ENCODE results near the gene POLR2E. TPM values are rescaled to one million over a fixed set of nuclear protein-coding genes. Genes with fewer than 3 reads are reported as not detected.

POLR2E gene
- total and polyA plus RNA-seq, 2 of the 13 experiments (the other 11 are each of a cell fraction or from before 2014, with no cell fraction given): 140 to 272 TPM

- H3K79me2 ChIP-seq (ENCODE audit: insufficient read depth, low read length): peaks cover 2% of the 10 kb centered on the region
- intact Hi-C loops (cut with micrococcal nuclease; ENCODE audit: unreplicated experiment): no loop called here
Measured at GRCh38 chr19:1134431-1134830, 39.3 kb upstream of the POLR2E start.

More at GRCh38 chr19:1134431-1134830, 39.3 kb upstream of the POLR2E start:
- WGBS (ENCODE audit: low lambda C conversion rate): 99% methylated on average over 10 of the region's 11 CpGs
- TF ChIP-seq ZFP36 (IDR thresholded peaks at IDR 0.05; ENCODE audit: borderline replicate concordance, low read depth, low read length, partially characterized antibody) (no peak), FOXK2 (IDR thresholded peaks at IDR 0.05) (no peak), ZBTB10 (CRISPR knock-in tag; IDR thresholded peaks at IDR 0.05; ENCODE audit: borderline replicate concordance) (no peak)
- TF ChIP-seq, protein P1, sequence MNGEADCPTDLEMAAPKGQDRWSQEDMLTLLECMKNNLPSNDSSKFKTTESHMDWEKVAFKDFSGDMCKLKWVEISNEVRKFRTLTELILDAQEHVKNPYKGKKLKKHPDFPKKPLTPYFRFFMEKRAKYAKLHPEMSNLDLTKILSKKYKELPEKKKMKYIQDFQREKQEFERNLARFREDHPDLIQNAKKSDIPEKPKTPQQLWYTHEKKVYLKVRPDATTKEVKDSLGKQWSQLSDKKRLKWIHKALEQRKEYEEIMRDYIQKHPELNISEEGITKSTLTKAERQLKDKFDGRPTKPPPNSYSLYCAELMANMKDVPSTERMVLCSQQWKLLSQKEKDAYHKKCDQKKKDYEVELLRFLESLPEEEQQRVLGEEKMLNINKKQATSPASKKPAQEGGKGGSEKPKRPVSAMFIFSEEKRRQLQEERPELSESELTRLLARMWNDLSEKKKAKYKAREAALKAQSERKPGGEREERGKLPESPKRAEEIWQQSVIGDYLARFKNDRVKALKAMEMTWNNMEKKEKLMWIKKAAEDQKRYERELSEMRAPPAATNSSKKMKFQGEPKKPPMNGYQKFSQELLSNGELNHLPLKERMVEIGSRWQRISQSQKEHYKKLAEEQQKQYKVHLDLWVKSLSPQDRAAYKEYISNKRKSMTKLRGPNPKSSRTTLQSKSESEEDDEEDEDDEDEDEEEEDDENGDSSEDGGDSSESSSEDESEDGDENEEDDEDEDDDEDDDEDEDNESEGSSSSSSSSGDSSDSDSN (CRISPR knock-in tag; IDR thresholded peaks at IDR 0.05): no peak
- TF ChIP-seq, protein P2, sequence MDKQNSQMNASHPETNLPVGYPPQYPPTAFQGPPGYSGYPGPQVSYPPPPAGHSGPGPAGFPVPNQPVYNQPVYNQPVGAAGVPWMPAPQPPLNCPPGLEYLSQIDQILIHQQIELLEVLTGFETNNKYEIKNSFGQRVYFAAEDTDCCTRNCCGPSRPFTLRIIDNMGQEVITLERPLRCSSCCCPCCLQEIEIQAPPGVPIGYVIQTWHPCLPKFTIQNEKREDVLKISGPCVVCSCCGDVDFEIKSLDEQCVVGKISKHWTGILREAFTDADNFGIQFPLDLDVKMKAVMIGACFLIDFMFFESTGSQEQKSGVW (CRISPR knock-in tag; IDR thresholded peaks at IDR 0.05; ENCODE audit: borderline replicate concordance): no peak
- no peak overlapping the region for H2AFZ ChIP-seq (ENCODE audit: low read length)
- no peaks in the 10 kb centered on the region for H4K20me1 ChIP-seq (ENCODE audit: insufficient read depth, low read length)
- H3K27me3 ChIP-seq (ENCODE audit: control insufficient read depth in 1 of 2, insufficient read depth in 2 of 2, low read length in 2 of 2): no peaks in the 10 kb centered on the region
- H3K36me3 ChIP-seq (replicated peaks in 1 of 2; ENCODE audit: control insufficient read depth in 1 of 2, insufficient read depth in 2 of 2, low read length in 2 of 2): peaks cover 1 to 6% of the 10 kb centered on the region in 2 experiments; a peak in 2 of 5 replicates
- DNase-seq (ENCODE audit: low spot score) (no peak), ATAC-seq (no peak), FAIRE-seq (no peak)
- ChIA-PET POLR2A (no interaction called here), CTCF (ENCODE audit: low intra/inter-chr PET ratio, low total read pairs) (no interaction called here)
- no peak overlapping the region for H3K4me2 ChIP-seq (ENCODE audit: low read depth, low read length)
- H3K9me3 ChIP-seq (ENCODE audit: low read length): no peaks in the 10 kb centered on the region
- BruUV-seq (replicated peaks): no TSS peak
- H3K27ac ChIP-seq (ENCODE audit: extremely low read length, insufficient read depth, low read length): no peak overlapping the region
- H3K9ac ChIP-seq (ENCODE audit: insufficient read depth, low read depth, low read length): no peak overlapping the region
- H3K4me1 ChIP-seq (ENCODE audit: insufficient read depth, low read length): peaks cover 9% of the 10 kb centered on the region; the same call in 1 of the 2 replicates
- no peak overlapping the region for H3K4me3 ChIP-seq (replicated peaks in 1 of 3; ENCODE audit: insufficient read depth in 1 of 3, low read depth in 2 of 3, low read length in 3 of 3)
- in situ Hi-C loops (cut with HindIII; ENCODE audit: extremely low pct_ligation_motif_present, low pct_unique_long_range_greater_than_20kb): no loop called here
